Measurements from ENCODE around the gene FOXN3.
"Not testable (repeated sequence)": the region's sequence is repeated elsewhere in the genome, so short reads cannot be mapped to it uniquely, and the experiment has no call there.

The FOXN3 gene

DNA sequence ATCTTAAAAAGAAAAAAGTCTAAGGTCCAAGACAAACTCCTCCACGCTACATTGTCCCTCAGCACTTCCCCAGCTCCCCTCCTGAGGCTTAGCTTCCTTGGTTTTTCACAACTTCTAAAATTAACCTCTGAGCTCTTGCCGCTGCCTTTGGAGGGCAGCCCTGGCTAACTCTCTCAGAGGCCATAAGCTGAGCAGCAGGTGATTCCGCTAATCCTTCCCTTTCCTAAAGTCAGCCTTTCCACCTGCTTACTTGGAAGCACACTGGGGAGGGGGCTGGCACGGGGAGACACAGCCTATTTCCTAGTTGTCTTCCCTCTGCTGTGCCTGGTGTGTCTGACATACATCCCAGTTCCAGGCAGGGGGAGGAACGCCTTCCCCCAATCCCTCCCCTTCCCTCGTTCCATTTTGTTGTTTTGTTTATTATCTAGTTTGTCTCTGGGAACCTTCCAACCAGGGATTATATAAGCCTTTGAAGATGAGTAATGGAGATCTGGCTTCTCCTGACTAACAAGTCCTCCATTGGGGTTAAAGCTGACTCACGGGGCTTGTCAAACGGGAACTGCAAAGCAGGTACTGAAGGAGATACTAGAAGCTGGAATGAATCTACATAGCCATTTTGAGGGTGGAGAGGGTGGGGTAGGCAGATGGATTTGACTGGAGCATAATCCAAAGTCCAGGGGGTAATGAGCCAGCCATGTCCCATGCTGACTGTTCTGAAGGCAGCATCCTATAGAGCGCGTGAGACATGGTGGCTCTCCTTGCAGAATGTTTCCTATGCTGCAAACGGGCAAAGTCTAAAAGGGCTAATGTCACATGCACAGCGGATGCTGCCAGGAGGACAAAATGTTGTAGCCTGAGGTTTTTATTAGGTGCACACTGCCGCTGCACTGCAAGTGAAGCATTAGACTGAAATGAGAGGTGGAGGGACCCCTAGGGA is 230.8 kb downstream of the FOXN3 start:
- DNase-seq = no peak

GRCh38 chr14:89184952-89185351 is 232.1 kb downstream of the FOXN3 start:
- no peak for DNase-seq

- no peak for DNase-seq
Measured at GRCh38 chr14:89182326-89182725, 234.7 kb downstream of the FOXN3 start.

DNA sequence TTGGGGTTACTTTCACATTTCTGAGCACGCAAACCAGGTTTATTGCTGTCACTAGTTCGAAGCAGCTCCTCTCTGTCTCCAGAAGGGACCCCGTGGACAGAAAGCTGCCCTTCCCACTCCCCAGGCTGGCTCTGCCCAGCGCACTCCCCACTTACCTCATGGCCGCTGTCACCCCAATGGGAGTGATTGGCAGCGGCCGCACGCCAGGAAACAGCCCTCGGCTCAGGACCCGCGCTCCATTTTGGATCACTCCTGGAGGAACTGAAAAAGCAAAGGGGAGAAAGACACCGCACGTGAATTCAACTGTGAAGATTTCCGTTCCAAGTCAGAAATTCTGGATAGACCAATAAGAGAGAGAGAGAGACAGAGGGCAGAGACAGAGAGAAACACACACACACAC is 236.5 kb downstream of the FOXN3 start:
- DNase-seq = no peak

DNA sequence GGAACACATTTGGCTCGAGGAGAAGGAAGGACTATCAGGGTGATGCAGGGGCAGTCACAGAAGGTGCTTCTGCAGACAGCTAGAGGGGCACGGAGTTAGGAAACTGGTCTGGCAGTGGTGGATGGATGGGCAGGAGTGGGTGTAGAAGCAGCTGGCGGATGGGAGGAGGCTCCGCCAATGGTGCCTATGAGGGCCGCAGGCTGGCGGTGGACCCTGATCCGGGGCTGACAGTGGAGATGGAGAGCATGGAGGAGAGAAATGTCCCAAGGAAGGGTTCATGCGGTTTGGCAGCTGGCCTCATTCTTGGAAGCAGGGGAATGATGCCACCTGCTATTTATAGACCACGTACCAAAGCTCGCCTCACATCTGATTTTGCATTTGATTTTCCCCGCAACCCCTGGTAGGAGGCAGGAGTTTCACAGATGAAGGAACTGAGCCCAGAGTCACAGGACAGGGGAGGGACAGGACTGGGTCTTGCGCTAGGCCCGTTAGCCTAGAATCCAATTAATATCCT is 237.1 kb downstream of the FOXN3 start:
- no peak for DNase-seq

DNA sequence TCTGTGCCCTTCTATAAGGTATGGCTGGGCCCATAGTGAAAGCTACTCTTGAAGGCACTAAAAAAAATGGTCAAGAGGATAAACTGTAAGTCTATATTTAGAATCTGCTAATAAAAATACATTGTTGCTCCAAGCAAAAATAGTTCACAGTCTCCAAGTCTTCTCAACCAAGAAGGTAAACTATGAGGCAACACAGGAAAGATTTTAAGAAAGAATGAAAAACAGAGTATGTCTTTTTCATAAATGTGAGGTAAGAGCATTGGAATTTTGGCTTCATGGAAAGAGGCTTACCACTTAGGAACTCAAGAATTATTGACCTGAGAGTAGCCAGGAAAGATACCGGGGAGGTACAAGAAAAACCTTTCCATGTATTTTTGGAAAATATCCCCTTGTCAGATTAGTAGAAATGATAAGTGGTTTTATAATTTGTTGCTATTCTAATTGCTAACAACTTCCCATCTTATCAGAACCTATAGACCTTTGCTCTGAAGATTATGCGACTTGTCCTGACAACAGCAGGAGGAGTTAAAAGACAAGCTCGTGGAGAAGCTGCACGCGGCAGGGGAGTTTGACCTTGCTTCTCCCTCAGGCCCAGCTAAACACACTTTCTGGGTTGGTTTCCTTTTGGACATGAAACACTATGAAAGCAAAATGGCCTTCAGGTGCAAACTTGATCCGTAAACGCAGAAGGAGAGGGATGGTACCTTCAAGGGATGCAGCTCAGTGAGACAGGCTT is 238.1 kb downstream of the FOXN3 start:
- DNase-seq = no peak

DNA sequence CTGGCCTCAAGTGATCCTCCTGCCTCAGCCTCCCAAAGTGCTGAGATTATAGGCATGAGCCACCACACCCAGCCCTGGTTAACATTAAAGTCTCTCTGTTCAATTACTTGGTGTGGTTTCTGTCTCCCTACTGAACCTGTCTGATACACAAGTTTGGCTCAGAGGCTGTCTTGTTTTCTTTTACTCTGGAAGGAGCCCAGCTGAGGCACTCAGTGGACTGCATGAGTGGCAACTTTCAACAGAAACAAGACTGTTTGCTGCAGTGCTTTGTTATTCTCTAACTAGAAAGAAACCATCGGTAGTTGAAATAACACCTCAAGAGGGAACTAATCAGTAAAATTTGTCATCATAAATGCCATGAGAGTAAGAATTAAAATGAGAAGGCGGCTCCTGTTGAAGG is 238.7 kb downstream of the FOXN3 start:
- DNase-seq = no peak

- no peak for DNase-seq
Measured at GRCh38 chr14:89175881-89176799, 240.9 kb downstream of the FOXN3 start.

DNA sequence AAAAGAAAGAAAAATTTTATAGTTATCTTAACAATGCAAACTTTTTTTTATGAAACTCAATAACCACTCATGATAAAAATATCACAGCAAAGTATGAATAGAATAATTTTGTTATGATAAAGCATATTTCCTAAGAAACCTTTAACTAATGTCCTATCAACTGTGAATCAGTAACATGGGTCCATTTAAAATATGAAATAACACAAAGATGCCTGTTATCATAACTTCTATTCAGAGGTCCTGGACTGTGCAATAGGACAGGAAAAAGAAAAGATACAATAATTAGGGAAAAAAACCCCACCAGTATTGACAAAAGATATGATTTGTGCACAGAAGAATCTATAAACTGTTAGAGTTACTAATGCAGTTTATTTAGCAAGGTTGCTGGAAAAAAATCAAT is 245.4 kb downstream of the FOXN3 start:
- DNase-seq = no peak

GRCh38 chr14:89171168-89171567 is 245.9 kb downstream of the FOXN3 start:
- no peak for DNase-seq

- no peak for DNase-seq
Measured at GRCh38 chr14:89167705-89168104, 249.3 kb downstream of the FOXN3 start.

DNA sequence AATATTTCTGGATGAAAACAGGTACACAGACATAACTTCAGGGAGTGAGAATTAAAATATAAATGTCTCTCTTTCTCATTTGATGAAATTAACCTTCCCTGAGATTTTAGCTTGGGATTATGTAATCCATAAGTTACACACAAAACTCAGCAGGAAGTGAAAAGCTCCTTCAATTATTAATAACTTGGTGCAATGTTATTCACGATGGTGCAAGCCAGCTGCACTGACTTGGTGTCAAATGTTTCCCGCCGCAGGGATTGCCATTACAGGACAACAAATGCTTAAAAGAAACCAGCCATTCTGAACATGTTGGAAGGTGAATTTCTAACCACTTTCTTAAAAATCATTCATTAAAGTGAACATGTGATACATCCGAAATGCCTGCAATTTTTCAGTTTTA is 250.4 kb downstream of the FOXN3 start:
- DNase-seq = no peak

DNA sequence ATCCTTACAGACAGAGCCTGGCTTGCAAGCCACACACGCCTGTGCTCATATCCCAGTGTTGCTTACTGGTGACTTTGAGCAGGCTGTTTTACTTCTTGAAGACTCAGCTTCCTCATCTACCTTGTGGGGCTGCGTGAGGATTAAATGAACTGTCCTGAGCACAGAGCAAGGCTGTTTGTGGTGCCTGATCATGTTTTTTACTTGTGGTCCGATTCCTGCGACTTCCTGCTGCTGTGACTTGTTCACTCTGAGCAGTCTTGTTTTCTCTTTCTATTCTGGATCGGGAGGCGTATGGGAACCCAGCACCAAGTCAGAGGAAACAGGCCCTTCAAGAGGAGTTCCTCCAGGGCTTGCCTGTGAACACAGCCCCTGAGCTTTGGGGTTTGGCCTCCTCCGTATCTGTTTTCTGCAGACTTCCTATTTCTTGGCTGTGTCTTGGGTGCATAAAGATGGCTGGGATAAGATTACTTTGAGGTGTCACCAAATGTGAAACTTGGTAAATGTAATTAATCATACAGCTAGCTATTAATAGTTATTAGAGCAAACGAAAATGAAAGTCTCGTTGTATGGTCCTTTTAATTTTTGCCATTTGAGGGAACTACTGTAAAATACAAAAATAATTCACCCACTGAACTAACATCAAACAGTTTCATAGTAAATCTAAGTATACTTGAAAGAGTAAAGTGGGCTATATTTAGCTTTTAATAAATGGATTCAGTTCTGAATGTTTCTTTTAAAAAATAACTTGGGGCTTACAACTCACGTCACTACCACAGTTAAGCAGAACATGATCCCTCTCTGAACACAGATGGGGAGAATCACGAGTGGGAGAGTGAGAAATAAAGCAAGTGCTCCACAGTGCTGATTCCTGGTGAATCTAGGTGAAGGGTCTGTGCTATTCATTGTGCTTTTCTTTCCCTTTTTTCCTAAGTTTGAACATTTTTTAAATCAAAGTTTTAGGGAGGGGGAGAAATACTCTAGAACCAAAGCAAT is 251.5 kb downstream of the FOXN3 start:
- DNase-seq = no peak

GRCh38 chr14:89164168-89165073 is 252.6 kb downstream of the FOXN3 start:
- DNase-seq = no peak

DNA sequence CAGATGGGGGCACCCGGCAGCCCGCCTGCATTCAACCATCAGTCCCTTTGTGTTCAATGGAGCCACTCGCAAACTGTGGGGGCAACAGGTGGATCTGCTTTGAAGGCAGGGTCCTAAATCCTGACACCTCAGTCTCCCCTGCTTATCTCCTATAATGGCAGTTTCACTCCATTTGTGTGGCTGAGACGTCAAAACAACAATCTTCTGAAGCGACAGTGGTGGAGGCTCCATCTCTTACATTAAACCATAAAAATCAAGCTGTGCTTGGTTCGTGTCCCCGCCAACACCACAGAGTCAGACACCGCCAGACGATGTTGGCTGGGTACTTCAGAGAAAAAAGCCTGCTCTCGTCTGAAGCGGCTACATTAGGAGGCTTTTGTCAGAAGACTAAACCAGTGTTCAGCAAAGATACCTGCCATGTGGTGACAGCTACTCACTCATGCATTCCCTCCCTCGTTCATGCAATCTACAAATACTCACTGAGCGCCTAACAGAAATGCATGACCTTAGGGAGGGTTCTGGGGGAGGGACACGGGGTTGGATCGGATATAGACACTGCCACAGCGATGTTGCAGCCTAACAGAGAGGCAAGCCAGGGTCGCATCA is 253.9 kb downstream of the FOXN3 start:
- DNase-seq = no peak

DNA sequence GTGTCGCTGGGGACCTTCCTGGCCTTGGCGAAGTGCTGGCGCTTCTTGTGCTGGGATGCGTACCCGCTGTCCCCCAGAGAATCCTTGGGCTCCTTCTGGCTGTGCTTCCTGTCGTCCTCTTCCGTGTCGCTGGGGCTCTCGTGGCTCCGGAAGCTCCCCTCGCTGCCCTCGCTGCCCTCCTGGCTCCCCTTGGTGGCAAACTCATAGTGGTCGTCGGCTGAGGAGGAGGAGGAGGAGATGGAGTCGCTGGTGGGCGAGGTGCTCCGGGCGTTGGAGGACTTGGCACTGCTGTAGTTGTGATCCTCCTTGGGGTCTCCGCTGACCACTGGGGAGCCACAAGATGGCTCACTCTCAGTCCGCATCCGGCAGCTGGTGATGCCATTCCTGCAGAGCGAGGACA is 254.4 kb downstream of the FOXN3 start:
- DNase-seq = no peak

GRCh38 chr14:89160437-89160836 is 256.6 kb downstream of the FOXN3 start:
- DNase-seq = no peak

GRCh38 chr14:89158701-89159100 is 258.3 kb downstream of the FOXN3 start:
- DNase-seq = no peak

- DNase-seq = not testable (repeated sequence)
Measured at GRCh38 chr14:89158104-89158503, 258.9 kb downstream of the FOXN3 start.

- DNase-seq = no peak
Measured at GRCh38 chr14:89155491-89155890, 261.5 kb downstream of the FOXN3 start.

Data from activated CD4-positive, alpha-beta T cell treated with anti-CD3 and anti-CD28 coated beads for 48 hours (primary cell).